HL-60 (cell line): ENCODE measurements around the gene SIL1.

ENCODE experiments used
- DNase-seq, 2 experiments: peaks; one replicate each; pipeline ENCODE4 v3.0.0-alpha.2; 2010 to 2020; ENCODE audit warnings: low read depth in 1 of 2, low spot score in 1 of 2
- H3K27ac ChIP-seq: fragments of 250-450 bp; sonication (Bioruptor Pico); replicated peaks from 2 replicates; pipeline ENCODE4 v1.5.1; 2020; ENCODE audit warnings: mild to moderate bottlenecking, moderate library complexity
- H3K27me3 ChIP-seq: fragments of 250-450 bp; sonication (Bioruptor Pico); 2 replicates; pipeline ENCODE4 v1.5.1; 2021; ENCODE audit warnings: mild to moderate bottlenecking, moderate library complexity; ENCODE audit not compliant: insufficient read depth, poor library complexity, severe bottlenecking
- H3K4me3 ChIP-seq: replicated peaks from 2 replicates; pipeline ENCODE4 v1.5.1; 2011; ENCODE audit warnings: mild to moderate bottlenecking, control low read depth, low read length; ENCODE audit not compliant: insufficient read depth
- CTCF ChIP-seq: IDR thresholded peaks from one replicate; pipeline ENCODE4 v1.5.1; 2011; ENCODE audit warnings: low read length, control low read depth, inconsistent platforms; ENCODE audit not compliant: insufficient read depth
- GABPA ChIP-seq: IDR thresholded peaks from 2 replicates; pipeline ENCODE4 v1.6.1; 2012; ENCODE audit warnings: low read depth
- POLR2AphosphoS5 ChIP-seq: IDR thresholded peaks from 2 replicates; pipeline ENCODE4 v1.6.1; 2012; ENCODE audit warnings: low read depth
- REST ChIP-seq: IDR thresholded peaks from 2 replicates; pipeline ENCODE4 v1.6.1; 2012; ENCODE audit warnings: low read depth; ENCODE audit not compliant: insufficient replicate concordance
- SPI1 ChIP-seq: IDR thresholded peaks from 2 replicates; pipeline ENCODE4 v1.6.1; 2012; ENCODE audit warnings: low read depth, mild to moderate bottlenecking, borderline replicate concordance

Gene SIL1

DNA sequence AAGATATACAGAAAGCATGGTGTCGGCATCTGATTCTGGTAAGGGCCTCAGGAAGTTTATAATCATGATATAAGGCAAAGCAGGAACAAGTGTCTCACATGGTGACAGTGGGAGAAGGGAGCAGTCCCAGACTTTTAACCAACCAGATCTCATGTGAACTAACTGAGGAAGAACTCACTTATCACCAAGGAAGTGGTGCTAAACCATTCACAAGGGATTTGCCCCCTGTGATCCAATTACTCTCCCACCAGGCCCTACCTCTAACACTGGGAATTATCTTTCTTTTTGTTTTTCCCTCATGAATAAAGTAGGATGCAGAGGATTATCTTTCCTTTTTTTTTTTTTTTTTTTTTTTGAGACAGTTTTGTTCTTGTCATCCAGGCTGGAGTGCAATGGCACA is 199.6 kb downstream of the SIL1 start:
- TF ChIP-seq CTCF = no peak
- TF ChIP-seq GABPA = no peak
- no peak for TF ChIP-seq POLR2AphosphoS5
- TF ChIP-seq SPI1 = no peak
- no peak for TF ChIP-seq REST
- no peak overlapping the region for H3K27ac ChIP-seq
- no peaks in the 10 kb centered on the region for H3K27me3 ChIP-seq
- DNase-seq = no peak
- no peak overlapping the region for H3K4me3 ChIP-seq

GRCh38 chr5:138996120-138996519 is 202.0 kb downstream of the SIL1 start:
- Histone ChIP-seq H3K27ac (no peak overlapping the region), H3K4me3 (no peak overlapping the region), H3K27me3 (no peaks in the 10 kb centered on the region)
- no peak for DNase-seq
- TF ChIP-seq CTCF (no peak), SPI1 (no peak), GABPA (no peak), POLR2AphosphoS5 (no peak), REST (no peak)

- H3K27me3 ChIP-seq = no peaks in the 10 kb centered on the region
- TF ChIP-seq SPI1 (no peak), CTCF (no peak), GABPA (no peak), REST (no peak), POLR2AphosphoS5 (no peak)
- no peak for DNase-seq
These were observed 207.1 kb downstream of the SIL1 start for GRCh38 chr5:138990986-138991590.

More at GRCh38 chr5:138990986-138991590, 207.1 kb downstream of the SIL1 start:
- no peak overlapping the region for H3K27ac ChIP-seq
- no peak overlapping the region for H3K4me3 ChIP-seq
